SK-N-SH treated with all-trans-retinoic acid at 6 μM for 48 hours (cell line): ENCODE data around the gene TTF2.

Source experiments
- ATAC-seq: fragments of 200-7000 bp; cut with Tn5 transposase; 3 replicates; pipeline ENCODE4 v1.9.1; 2020; ENCODE audit warnings: mild to moderate bottlenecking, moderate library complexity
- ARNTL ChIP-seq: fragments of 450-650 bp; formaldehyde crosslinking; IDR thresholded peaks from 2 replicates; pipeline ENCODE4 v1.5.0; 2020; ENCODE audit warnings: low read depth, mild to moderate bottlenecking, moderate library complexity, borderline replicate concordance
- BACH2 ChIP-seq: fragments of 250-450 bp; sonication (Bioruptor Pico); IDR thresholded peaks from 2 replicates; pipeline ENCODE4 v1.9.0; 2021; ENCODE audit warnings: mild to moderate bottlenecking, borderline replicate concordance
- CSDC2 ChIP-seq: fragments of 250-450 bp; sonication (Bioruptor Pico); IDR thresholded peaks from 2 replicates; pipeline ENCODE4 v1.5.0; 2020; ENCODE audit warnings: mild to moderate bottlenecking, moderate library complexity
- ESRRG ChIP-seq: fragments of 250-450 bp; sonication (Bioruptor Pico); IDR thresholded peaks from 2 replicates; pipeline ENCODE4 v1.6.1; 2021; ENCODE audit warnings: mild to moderate bottlenecking
- GLIS3 ChIP-seq: fragments of 250-450 bp; sonication (Bioruptor Pico); IDR thresholded peaks from 2 replicates; pipeline ENCODE4 v1.5.0; 2020; ENCODE audit warnings: mild to moderate bottlenecking, moderate library complexity
- OSR1 ChIP-seq: fragments of 250-450 bp; sonication (Bioruptor Pico); IDR thresholded peaks from 2 replicates; pipeline ENCODE4 v1.8.0; 2022; ENCODE audit warnings: moderate library complexity, mild to moderate bottlenecking, inconsistent platforms
- POU6F1 ChIP-seq: fragments of 250-450 bp; sonication (Bioruptor Pico); IDR thresholded peaks from 2 replicates; pipeline ENCODE4 v1.8.0; 2021; ENCODE audit warnings: low read depth, mild to moderate bottlenecking, moderate library complexity, borderline replicate concordance
- PPARA ChIP-seq: fragments of 250-450 bp; sonication (Bioruptor Pico); IDR thresholded peaks from 2 replicates; pipeline ENCODE4 v1.5.0; 2020; ENCODE audit warnings: mild to moderate bottlenecking, borderline replicate concordance
- RARB ChIP-seq: fragments of 250-450 bp; sonication (Bioruptor Pico); IDR thresholded peaks from 2 replicates; pipeline ENCODE4 v1.8.0; 2021; ENCODE audit warnings: mild to moderate bottlenecking, moderate library complexity
- SNAI2 ChIP-seq: fragments of 250-450 bp; sonication (Bioruptor Pico); IDR thresholded peaks from 2 replicates; pipeline ENCODE4 v1.5.0; 2020; ENCODE audit warnings: mild to moderate bottlenecking, moderate library complexity
- TCF4 ChIP-seq: fragments of 250-450 bp; sonication (Bioruptor Pico); IDR thresholded peaks from 2 replicates; pipeline ENCODE4 v1.8.0; 2021; ENCODE audit warnings: mild to moderate bottlenecking, moderate library complexity, borderline replicate concordance
- TOX ChIP-seq: fragments of 250-450 bp; sonication (Bioruptor Pico); IDR thresholded peaks from 2 replicates; pipeline ENCODE4 v1.8.0; 2021; ENCODE audit warnings: mild to moderate bottlenecking, moderate library complexity, borderline replicate concordance
- ZC3H10 ChIP-seq: fragments of 250-450 bp; sonication (Bioruptor Pico); IDR thresholded peaks from 2 replicates; pipeline ENCODE4 v1.5.1; 2021; ENCODE audit warnings: mild to moderate bottlenecking, moderate library complexity
- ZFP3 ChIP-seq: fragments of 250-450 bp; sonication (Bioruptor Pico); IDR thresholded peaks from 2 replicates; pipeline ENCODE4 v1.5.0; 2020; ENCODE audit warnings: mild to moderate bottlenecking, moderate library complexity
- ZFP30 ChIP-seq: fragments of 450-650 bp; formaldehyde crosslinking; IDR thresholded peaks from 2 replicates; pipeline ENCODE4 v1.5.0; 2022; ENCODE audit warnings: mild to moderate bottlenecking, moderate library complexity
- ZNF565 ChIP-seq: fragments of 450-650 bp; formaldehyde crosslinking; conservative IDR thresholded peaks from 2 replicates; pipeline ENCODE4 v1.5.0; 2020; ENCODE audit warnings: low read depth, mild to moderate bottlenecking, moderate library complexity
- ZNF70 ChIP-seq: fragments of 450-650 bp; formaldehyde crosslinking; IDR thresholded peaks from 2 replicates; pipeline ENCODE4 v1.5.0; 2020; ENCODE audit warnings: mild to moderate bottlenecking, moderate library complexity
- ZNF8 ChIP-seq: fragments of 450-650 bp; formaldehyde crosslinking; IDR thresholded peaks from 2 replicates; pipeline ENCODE4 v1.5.0; 2020; ENCODE audit warnings: mild to moderate bottlenecking, moderate library complexity
- TF ChIP-seq, protein P1 (sequence below): fragments of 250-450 bp; sonication (Bioruptor Pico); IDR thresholded peaks from 2 replicates; pipeline ENCODE4 v1.5.1; 2020; ENCODE audit warnings: low read depth, mild to moderate bottlenecking, moderate library complexity
- TF ChIP-seq, protein P2 (sequence below): fragments of 250-450 bp; sonication (Bioruptor Pico); IDR thresholded peaks from 2 replicates; pipeline ENCODE4 v1.5.0; 2020; ENCODE audit warnings: mild to moderate bottlenecking, moderate library complexity

Gene TTF2

DNA sequence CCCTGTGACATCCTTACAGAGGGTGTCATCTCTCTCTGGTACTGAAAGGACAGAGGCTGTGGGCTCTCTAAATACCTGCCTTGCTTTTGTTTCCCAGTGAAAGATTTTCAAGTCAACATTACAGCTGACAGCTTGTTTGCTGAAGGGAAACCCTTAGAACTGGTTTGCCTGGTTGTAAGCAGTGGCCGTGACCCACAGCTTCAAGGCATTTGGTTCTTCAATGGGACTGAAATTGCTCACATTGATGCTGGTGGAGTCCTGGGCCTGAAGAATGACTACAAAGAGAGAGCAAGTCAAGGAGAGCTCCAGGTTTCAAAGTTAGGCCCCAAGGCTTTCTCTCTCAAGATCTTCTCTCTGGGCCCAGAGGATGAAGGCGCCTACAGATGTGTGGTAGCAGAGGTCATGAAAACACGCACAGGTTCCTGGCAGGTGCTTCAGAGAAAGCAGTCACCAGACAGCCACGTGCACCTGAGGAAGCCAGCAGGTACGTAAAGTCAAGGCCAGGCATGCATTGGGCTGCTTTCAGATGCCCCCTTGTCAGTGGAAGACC, 46.7 kb upstream of the TTF2 start:
- no peak for ATAC-seq
- TF ChIP-seq, protein P1, sequence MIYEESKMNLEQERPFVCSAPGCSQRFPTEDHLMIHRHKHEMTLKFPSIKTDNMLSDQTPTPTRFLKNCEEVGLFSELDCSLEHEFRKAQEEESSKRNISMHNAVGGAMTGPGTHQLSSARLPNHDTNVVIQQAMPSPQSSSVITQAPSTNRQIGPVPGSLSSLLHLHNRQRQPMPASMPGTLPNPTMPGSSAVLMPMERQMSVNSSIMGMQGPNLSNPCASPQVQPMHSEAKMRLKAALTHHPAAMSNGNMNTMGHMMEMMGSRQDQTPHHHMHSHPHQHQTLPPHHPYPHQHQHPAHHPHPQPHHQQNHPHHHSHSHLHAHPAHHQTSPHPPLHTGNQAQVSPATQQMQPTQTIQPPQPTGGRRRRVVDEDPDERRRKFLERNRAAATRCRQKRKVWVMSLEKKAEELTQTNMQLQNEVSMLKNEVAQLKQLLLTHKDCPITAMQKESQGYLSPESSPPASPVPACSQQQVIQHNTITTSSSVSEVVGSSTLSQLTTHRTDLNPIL, result no peak
- TF ChIP-seq ZNF8 (no peak), CSDC2 (no peak), GLIS3 (CRISPR knock-in tag) (no peak), ZFP30 (CRISPR knock-in tag) (no peak), RARB (CRISPR knock-in tag) (no peak), ESRRG (no peak), SNAI2 (CRISPR knock-in tag) (no peak), OSR1 (CRISPR knock-in tag) (no peak), TOX (CRISPR knock-in tag) (no peak)

- ATAC-seq, result no peak
- no peak for TF ChIP-seq ZNF70 (CRISPR knock-in tag)
- TF ChIP-seq, protein P2, sequence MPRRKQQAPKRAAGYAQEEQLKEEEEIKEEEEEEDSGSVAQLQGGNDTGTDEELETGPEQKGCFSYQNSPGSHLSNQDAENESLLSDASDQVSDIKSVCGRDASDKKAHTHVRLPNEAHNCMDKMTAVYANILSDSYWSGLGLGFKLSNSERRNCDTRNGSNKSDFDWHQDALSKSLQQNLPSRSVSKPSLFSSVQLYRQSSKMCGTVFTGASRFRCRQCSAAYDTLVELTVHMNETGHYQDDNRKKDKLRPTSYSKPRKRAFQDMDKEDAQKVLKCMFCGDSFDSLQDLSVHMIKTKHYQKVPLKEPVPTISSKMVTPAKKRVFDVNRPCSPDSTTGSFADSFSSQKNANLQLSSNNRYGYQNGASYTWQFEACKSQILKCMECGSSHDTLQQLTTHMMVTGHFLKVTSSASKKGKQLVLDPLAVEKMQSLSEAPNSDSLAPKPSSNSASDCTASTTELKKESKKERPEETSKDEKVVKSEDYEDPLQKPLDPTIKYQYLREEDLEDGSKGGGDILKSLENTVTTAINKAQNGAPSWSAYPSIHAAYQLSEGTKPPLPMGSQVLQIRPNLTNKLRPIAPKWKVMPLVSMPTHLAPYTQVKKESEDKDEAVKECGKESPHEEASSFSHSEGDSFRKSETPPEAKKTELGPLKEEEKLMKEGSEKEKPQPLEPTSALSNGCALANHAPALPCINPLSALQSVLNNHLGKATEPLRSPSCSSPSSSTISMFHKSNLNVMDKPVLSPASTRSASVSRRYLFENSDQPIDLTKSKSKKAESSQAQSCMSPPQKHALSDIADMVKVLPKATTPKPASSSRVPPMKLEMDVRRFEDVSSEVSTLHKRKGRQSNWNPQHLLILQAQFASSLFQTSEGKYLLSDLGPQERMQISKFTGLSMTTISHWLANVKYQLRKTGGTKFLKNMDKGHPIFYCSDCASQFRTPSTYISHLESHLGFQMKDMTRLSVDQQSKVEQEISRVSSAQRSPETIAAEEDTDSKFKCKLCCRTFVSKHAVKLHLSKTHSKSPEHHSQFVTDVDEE (CRISPR knock-in tag), result no peak
- TF ChIP-seq GLIS3 (CRISPR knock-in tag), result no peak
- no peak for TF ChIP-seq OSR1 (CRISPR knock-in tag)
- no peak for TF ChIP-seq POU6F1
- no peak for TF ChIP-seq ZNF8
- TF ChIP-seq PPARA (CRISPR knock-in tag), result no peak
- no peak for TF ChIP-seq TOX (CRISPR knock-in tag)
- no peak for TF ChIP-seq ZC3H10
- no peak for TF ChIP-seq ESRRG
- TF ChIP-seq RARB (CRISPR knock-in tag), result no peak
- no peak for TF ChIP-seq ZFP30 (CRISPR knock-in tag)
- TF ChIP-seq ARNTL (CRISPR knock-in tag), result no peak
- TF ChIP-seq, all 23 proteins: peak for 0
Measured at GRCh38 chr1:117014209-117014608, 45.9 kb upstream of the TTF2 start.

DNA sequence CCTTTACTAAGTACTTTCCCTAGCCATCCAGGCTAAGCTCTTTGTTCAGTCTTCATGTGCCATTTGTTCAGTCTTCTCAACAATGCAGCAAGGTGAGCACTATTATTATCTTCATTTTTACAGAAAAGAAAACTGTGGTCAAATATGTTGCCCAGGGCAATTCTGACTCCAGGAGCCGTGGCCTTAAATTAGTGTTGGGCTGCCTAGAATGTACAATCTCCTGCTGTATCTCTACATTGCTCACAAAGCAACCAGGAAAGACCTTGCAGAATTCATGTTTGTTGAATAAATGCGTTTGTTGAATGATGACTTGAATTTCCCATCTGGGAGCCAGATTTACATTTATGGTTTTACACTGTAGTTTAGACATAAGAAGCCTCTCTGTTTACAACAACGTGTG, 44.4 kb upstream of the TTF2 start:
- TF ChIP-seq ZNF565 (CRISPR knock-in tag), result no peak
- TF ChIP-seq ZC3H10, result no peak
- TF ChIP-seq, protein P1, result no peak
- TF ChIP-seq BACH2 (CRISPR knock-in tag), result no peak
- no peak for TF ChIP-seq ZFP3 (CRISPR knock-in tag)
- no peak for TF ChIP-seq TOX (CRISPR knock-in tag)
- no peak for TF ChIP-seq TCF4 (CRISPR knock-in tag)
- TF ChIP-seq POU6F1, result no peak
- no peak for ATAC-seq

- TF ChIP-seq ZNF8 (no peak), SNAI2 (CRISPR knock-in tag) (no peak), ESRRG (no peak), ZNF70 (CRISPR knock-in tag) (no peak), ZFP30 (CRISPR knock-in tag) (no peak), OSR1 (CRISPR knock-in tag) (no peak), POU6F1 (no peak), RARB (CRISPR knock-in tag) (no peak), ZNF565 (CRISPR knock-in tag) (no peak), ZC3H10 (no peak), ZFP3 (CRISPR knock-in tag) (no peak), TCF4 (CRISPR knock-in tag) (no peak)
- TF ChIP-seq, all 23 proteins: peak for 0
- ATAC-seq, result no peak
Measured at GRCh38 chr1:117017062-117017461, 43.1 kb upstream of the TTF2 start.
